Panc1 (cell line): Measurements from ENCODE around the gene HOXA9.

Experiments
- CTCF ChIP-seq: fragments of 450-650 bp; IDR thresholded peaks from 2 replicates; pipeline ENCODE4 v1.5.1; 2017; ENCODE audit warnings: mild to moderate bottlenecking
- POLR2AphosphoS5 ChIP-seq: IDR thresholded peaks from 2 replicates; pipeline ENCODE4 v1.6.1; 2012; ENCODE audit warnings: mild to moderate bottlenecking, low read depth, low read length, moderate library complexity
- REST ChIP-seq, 2 experiments: IDR thresholded peaks; 2 replicates each; pipeline ENCODE4 v1.6.1; 2011 to 2012; ENCODE audit warnings: low read depth in 2 of 2, control low read depth in 1 of 2, low read length in 1 of 2, mild to moderate bottlenecking in 1 of 2, moderate library complexity in 1 of 2; ENCODE audit not compliant: insufficient read depth in 1 of 2
- SIN3A ChIP-seq: IDR thresholded peaks from 2 replicates; pipeline ENCODE4 v1.6.1; 2012; ENCODE audit warnings: low read depth, mild to moderate bottlenecking, low read length, moderate library complexity, borderline replicate concordance; ENCODE audit not compliant: insufficient read depth
- TCF7L2 ChIP-seq: IDR thresholded peaks from 2 replicates; pipeline ENCODE4 v1.6.1; 2011; ENCODE audit warnings: mild to moderate bottlenecking, low read depth, low read length, inconsistent platforms

GRCh38 chr7:27183682-27184336 lies 18.5 kb upstream of the HOXA9 start:
- TF ChIP-seq REST (IDR thresholded peaks at IDR 0.05; ENCODE audit: insufficient read depth in 1 of 2, low read depth in 2 of 2, low read length in 1 of 2) = no peak
- no peak for TF ChIP-seq CTCF
- no peak for TF ChIP-seq POLR2AphosphoS5
- TF ChIP-seq TCF7L2 = no peak; the same call in 1 of the 2 replicates
- TF ChIP-seq SIN3A = no peak
